ENCODE results near the gene IL1RN. TPM values are rescaled to one million over a fixed set of nuclear protein-coding genes. Genes with fewer than 3 reads are reported as not detected.

The IL1RN gene
- total and polyA plus RNA-seq, 2 of the 13 experiments (the other 11 are each of a cell fraction or from before 2014, with no cell fraction given), result 21.2 to 101 TPM

GRCh38 chr2:113164930-113165585 lies 37.7 kb downstream of the IL1RN start (continued):
- TF ChIP-seq ZNF343 (CRISPR knock-in tag; IDR thresholded peaks at IDR 0.05) (no peak), BRD4 (CRISPR knock-in tag; IDR thresholded peaks at IDR 0.05) (no peak), GATA4 (IDR thresholded peaks at IDR 0.05; ENCODE audit: borderline replicate concordance, low read depth) (no peak), EED (CRISPR knock-in tag; IDR thresholded peaks at IDR 0.05) (peak; percentile 48; the same call in 1 of the 2 replicates), MYC (CRISPR knock-in tag; IDR thresholded peaks at IDR 0.05; ENCODE audit: borderline replicate concordance) (peak; percentile 56; the same call in 1 of the 2 replicates), SOX5 (CRISPR knock-in tag; IDR thresholded peaks at IDR 0.05; ENCODE audit: borderline replicate concordance) (peak; percentile 74; the same call in 1 of the 2 replicates), ZNF354B (CRISPR knock-in tag; IDR thresholded peaks at IDR 0.05) (no peak), XBP1 (CRISPR knock-in tag; IDR thresholded peaks at IDR 0.05) (0 out of 2 replicates have a peak, but pooled peaks have one; percentile 43), ZNF672 (CRISPR knock-in tag; IDR thresholded peaks at IDR 0.05) (no peak), DPF2 (CRISPR knock-in tag; IDR thresholded peaks at IDR 0.05; ENCODE audit: borderline replicate concordance, low read depth) (0 out of 2 replicates have a peak, but pooled peaks have one; percentile 40), ZNF510 (CRISPR knock-in tag; IDR thresholded peaks at IDR 0.05; ENCODE audit: low read depth) (0 out of 2 replicates have a peak, but pooled peaks have one; percentile 33), BHLHE40 (IDR thresholded peaks at IDR 0.05; ENCODE audit: low read length) (peak; percentile 58; the same call in 1 of the 2 replicates), THAP11 (CRISPR knock-in tag; IDR thresholded peaks at IDR 0.05) (peak; percentile 38; the same call in 1 of the 2 replicates), MAZ (IDR thresholded peaks at IDR 0.05; ENCODE audit: borderline replicate concordance, low read depth, low read length) (no peak), MAZ (CRISPR knock-in tag; IDR thresholded peaks at IDR 0.05; ENCODE audit: low read depth) (no peak), DMAP1 (CRISPR knock-in tag; IDR thresholded peaks at IDR 0.05) (peak; percentile 26; the same call in 1 of the 2 replicates), REL (CRISPR knock-in tag; conservative IDR thresholded peaks at IDR 0.05) (no peak), FOXM1 (CRISPR knock-in tag; IDR thresholded peaks at IDR 0.05) (no peak), HDAC2 (CRISPR knock-in tag; IDR thresholded peaks at IDR 0.05) (peak; percentile 40; the same call in 1 of the 2 replicates), IKZF5 (CRISPR knock-in tag; IDR thresholded peaks at IDR 0.05) (peak; percentile 30; the same call in 1 of the 2 replicates), FOXJ3 (CRISPR knock-in tag; IDR thresholded peaks at IDR 0.05; ENCODE audit: borderline replicate concordance) (0 out of 2 replicates have a peak, but pooled peaks have one; percentile 38), ZBTB34 (CRISPR knock-in tag; IDR thresholded peaks at IDR 0.05) (no peak), KAT2B (IDR thresholded peaks at IDR 0.05; ENCODE audit: borderline replicate concordance, low read depth, low read length) (no peak), CEBPG (CRISPR knock-in tag; IDR thresholded peaks at IDR 0.05) (peak; percentile 1; the same call in 1 of the 2 replicates), ZSCAN20 (CRISPR knock-in tag; IDR thresholded peaks at IDR 0.05; ENCODE audit: borderline replicate concordance) (no peak)
- TF ChIP-seq, protein P1, sequence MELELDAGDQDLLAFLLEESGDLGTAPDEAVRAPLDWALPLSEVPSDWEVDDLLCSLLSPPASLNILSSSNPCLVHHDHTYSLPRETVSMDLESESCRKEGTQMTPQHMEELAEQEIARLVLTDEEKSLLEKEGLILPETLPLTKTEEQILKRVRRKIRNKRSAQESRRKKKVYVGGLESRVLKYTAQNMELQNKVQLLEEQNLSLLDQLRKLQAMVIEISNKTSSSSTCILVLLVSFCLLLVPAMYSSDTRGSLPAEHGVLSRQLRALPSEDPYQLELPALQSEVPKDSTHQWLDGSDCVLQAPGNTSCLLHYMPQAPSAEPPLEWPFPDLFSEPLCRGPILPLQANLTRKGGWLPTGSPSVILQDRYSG (CRISPR knock-in tag; IDR thresholded peaks at IDR 0.05), result 0 out of 2 replicates have a peak, but pooled peaks have one; percentile 35
- TF ChIP-seq, protein P2, sequence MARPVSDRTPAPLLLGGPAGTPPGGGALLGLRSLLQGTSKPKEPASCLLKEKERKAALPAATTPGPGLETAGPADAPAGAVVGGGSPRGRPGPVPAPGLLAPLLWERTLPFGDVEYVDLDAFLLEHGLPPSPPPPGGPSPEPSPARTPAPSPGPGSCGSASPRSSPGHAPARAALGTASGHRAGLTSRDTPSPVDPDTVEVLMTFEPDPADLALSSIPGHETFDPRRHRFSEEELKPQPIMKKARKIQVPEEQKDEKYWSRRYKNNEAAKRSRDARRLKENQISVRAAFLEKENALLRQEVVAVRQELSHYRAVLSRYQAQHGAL (CRISPR knock-in tag; IDR thresholded peaks at IDR 0.05; ENCODE audit: not compliant biosample characterization), result peak; percentile 49
